Liver (tissue), 3 donors: ENCODE results near the gene CAVIN2.

Experiments used
- CTCF ChIP-seq: fragments of 150-350 bp; IDR thresholded peaks from 2 replicates; pipeline ENCODE4 v1.5.1; 2017; ENCODE audit warnings: improper control_type of control experiment, low read depth, low read length; ENCODE audit not compliant: missing input control
- GABPA ChIP-seq, 2 donors: IDR thresholded peaks in 1 of 2; conservative IDR thresholded peaks in 1 of 2; 2 replicates each; pipeline ENCODE4 v1.6.1; 2016; ENCODE audit warnings: antibody characterized with exemption in 2 of 2, mild to moderate bottlenecking in 1 of 2, moderate library complexity in 1 of 2
- HNF4A ChIP-seq, 2 donors: conservative IDR thresholded peaks; 2 replicates each; pipeline ENCODE4 v1.6.1; 2016; ENCODE audit warnings: antibody characterized with exemption in 2 of 2, mild to moderate bottlenecking in 2 of 2
- JUND ChIP-seq, 2 donors: IDR thresholded peaks; 2 replicates each; pipeline ENCODE4 v1.6.1; 2016; ENCODE audit warnings: antibody characterized with exemption in 2 of 2
- RAD21 ChIP-seq, 2 donors: IDR thresholded peaks; 2 replicates each; pipeline ENCODE4 v1.6.1; 2016; ENCODE audit warnings: antibody characterized with exemption in 2 of 2, mild to moderate bottlenecking in 2 of 2
- RXRA ChIP-seq, 2 donors: IDR thresholded peaks; 2 replicates each; pipeline ENCODE4 v1.6.1; 2017 to 2018; ENCODE audit warnings: antibody characterized with exemption in 2 of 2, mild to moderate bottlenecking in 1 of 2
- TAF1 ChIP-seq: conservative IDR thresholded peaks from 2 replicates; pipeline ENCODE4 v1.6.1; 2016; ENCODE audit warnings: antibody characterized with exemption, mild to moderate bottlenecking
- YY1 ChIP-seq: IDR thresholded peaks from 2 replicates; pipeline ENCODE4 v1.6.1; 2016; ENCODE audit warnings: antibody characterized with exemption, mild to moderate bottlenecking
- ZBTB33 ChIP-seq: IDR thresholded peaks from 2 replicates; pipeline ENCODE4 v1.6.1; 2016; ENCODE audit warnings: antibody characterized with exemption
- donor health status: healthy.
- donor health status: healthy.

- TF ChIP-seq GABPA (IDR thresholded peaks at IDR 0.05 in 1 of 2, conservative IDR thresholded peaks at IDR 0.05 in 1 of 2) (no peak), CTCF (no peak), RAD21 (IDR thresholded peaks at IDR 0.05) (no peak), HNF4A (conservative IDR thresholded peaks at IDR 0.05) (no peak), YY1 (no peak), TAF1 (no peak), JUND (IDR thresholded peaks at IDR 0.05) (no peak), RXRA (IDR thresholded peaks at IDR 0.05) (no peak), ZBTB33 (no peak)
These were observed 13.5 kb downstream of the CAVIN2 start for GRCh38 chr2:191833356-191833755.
